GM12872 (cell line): ENCODE results near the gene SNRPA1.

Source experiments
- TF ChIP-seq, protein P1 (sequence below): IDR thresholded peaks from 3 replicates; pipeline ENCODE4 v1.5.1; 2011; ENCODE audit warnings: low read depth, mild to moderate bottlenecking, low read length, moderate library complexity; ENCODE audit not compliant: insufficient read depth

Gene SNRPA1

DNA sequence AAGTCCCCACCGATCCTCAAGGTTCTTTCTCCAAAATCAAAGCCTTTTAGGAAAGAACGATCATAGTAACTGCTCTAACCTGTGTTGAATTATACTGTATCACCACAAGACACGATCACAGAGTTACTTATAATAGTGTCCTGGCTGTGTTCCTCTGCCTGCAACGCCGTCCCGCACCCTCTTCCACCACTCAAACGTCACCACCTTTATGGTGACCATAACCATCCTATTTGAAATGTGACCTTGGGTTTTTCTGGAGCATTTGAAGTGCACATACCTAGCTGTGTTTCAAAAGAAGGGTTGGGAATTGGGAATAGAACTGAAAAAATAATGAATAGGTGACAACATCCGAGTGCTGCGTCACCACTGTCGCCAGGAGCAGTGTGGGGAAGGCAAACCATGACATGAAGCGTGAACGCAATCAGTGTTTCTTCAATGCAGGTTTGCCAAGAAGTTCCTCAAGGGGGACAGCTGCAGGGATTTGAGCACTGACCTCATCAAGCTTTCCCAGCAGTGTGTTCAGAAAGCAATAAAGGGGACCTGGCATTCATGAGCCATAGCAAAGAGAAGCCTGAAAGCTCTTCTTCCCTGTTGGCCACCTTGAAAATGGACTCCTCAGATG lies 17.0 kb downstream of the SNRPA1 start:
- TF ChIP-seq, protein P1, sequence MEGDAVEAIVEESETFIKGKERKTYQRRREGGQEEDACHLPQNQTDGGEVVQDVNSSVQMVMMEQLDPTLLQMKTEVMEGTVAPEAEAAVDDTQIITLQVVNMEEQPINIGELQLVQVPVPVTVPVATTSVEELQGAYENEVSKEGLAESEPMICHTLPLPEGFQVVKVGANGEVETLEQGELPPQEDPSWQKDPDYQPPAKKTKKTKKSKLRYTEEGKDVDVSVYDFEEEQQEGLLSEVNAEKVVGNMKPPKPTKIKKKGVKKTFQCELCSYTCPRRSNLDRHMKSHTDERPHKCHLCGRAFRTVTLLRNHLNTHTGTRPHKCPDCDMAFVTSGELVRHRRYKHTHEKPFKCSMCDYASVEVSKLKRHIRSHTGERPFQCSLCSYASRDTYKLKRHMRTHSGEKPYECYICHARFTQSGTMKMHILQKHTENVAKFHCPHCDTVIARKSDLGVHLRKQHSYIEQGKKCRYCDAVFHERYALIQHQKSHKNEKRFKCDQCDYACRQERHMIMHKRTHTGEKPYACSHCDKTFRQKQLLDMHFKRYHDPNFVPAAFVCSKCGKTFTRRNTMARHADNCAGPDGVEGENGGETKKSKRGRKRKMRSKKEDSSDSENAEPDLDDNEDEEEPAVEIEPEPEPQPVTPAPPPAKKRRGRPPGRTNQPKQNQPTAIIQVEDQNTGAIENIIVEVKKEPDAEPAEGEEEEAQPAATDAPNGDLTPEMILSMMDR: no peak

DNA sequence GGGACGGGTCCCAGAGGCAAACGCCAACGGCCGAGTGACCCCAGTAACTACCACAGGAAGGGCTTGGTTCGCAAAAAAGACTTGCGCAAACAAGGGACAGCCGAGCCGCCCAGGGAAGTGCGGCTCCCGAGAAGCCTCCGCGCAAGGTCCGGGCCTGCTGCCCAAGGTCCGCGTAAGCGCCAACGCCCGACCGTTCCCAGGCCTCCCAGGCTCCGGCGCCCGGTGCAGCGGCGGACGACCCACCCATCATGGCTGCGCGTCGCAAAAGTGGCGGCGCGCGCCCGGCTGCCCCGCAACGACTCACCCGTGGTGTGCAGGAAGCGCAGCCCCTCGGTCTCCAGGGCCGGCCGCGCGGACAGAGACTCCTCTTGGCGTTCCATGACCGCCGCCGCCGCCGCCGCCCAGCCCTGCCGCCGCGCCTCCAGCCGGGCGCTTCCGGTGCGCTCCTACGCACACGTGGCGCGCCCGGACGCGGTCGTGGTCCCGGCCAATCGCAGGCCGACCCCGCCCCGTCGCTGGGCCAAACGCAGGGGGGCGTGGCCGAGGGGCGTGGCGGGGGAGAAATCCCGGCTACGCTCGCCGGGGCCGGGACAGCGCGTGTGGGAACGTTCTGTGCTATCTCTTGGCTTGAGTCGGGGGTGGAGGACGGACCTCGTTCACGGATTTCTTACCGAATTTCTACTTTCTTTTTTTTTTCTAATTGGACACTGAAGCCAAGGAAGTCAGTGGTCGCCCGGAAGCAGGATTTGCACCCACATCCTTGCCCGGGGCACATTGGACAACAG lies 17.8 kb downstream of the SNRPA1 start, which contains the start of gene SELENOS:
Gene SELENOS (minus strand): TSS at position 448 of the 785 bp plus-strand sequence. CDS start 68 bp downstream, at position 380.
- TF ChIP-seq, protein P1: no peak

DNA sequence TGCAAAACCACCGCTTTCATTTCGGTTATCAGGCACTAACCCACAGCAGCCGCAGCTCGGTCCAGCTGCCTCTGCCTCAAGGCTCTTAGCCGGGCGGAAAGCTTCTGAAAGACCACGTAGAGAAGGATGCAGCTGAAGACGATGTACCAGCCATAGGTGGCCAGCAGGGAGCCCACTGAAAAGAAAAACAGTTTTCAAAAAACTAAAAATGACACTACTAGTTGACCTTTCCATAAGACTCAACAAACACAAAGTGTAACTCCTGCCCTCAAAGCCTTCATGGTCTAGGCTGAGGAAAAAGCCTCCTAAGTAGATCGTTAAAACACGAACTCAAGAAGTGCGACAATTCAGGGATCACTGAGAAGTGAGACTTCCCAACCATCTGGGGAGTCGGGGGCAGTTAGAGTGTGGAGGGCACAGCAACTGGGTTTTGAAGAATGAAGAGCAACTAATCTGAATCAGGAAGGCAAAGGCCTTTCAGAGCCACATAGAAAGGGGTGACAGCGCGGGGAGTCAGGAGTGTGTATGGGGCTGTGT lies 18.5 kb downstream of the SNRPA1 start:
- TF ChIP-seq, protein P1: peak; percentile 63

DNA sequence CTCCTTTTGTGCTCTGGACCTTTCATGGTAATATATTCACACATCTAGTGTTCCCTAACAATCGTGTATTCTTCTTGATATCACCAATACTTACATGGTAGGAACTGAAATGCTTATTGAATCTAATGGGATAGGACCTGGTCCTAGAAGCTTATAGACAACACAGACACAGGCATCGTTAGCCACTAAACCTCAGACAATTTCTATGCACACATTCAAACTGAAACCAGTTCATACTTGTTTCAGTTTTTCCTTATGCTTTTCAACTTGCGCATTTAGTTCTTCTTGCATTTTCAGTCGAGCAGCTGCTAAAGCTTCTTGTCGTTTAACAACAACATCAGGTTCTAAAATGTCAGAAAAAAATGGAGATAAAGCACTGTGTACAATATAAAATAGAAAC lies 20.0 kb downstream of the SNRPA1 start:
- TF ChIP-seq, protein P1: no peak

DNA sequence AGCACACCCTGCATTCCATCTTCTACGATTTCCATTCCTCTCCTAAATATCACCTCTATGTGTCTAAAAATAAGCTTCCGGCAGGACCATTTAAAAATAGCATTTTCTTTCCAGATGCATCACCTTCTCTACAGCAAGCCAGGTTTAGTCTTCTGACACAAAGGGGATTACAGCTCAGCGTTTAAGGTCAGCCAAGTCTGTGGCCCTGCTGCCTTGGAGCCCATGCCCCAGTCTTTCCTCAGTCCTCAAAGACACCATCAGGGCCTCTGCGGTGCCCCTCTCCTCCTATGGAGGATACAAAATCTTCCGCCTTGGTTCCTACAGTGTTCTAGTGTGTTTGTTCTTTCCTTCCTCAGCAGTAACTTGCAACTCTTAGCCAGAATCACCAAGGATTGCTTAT lies 21.5 kb downstream of the SNRPA1 start:
- TF ChIP-seq, protein P1: no peak

DNA sequence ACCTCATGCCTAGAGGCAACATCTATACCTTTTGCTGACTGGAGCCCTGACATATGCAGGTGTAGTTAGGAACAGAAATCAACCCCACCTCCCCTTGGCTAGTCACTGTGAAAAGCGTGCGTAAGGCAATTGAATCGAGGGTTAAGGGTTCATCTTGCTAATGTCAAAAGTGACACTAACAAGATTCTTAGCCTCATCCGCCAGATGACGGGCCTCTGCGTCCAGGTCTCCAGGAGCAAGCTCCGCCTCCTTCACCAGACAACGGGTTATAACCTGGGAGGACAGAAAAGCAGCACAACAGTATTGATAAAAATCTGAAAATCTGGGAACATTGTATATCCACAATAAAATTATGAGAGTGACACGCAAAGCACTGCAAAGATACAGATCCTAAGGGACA lies 22.5 kb downstream of the SNRPA1 start:
- TF ChIP-seq, protein P1: no peak

DNA sequence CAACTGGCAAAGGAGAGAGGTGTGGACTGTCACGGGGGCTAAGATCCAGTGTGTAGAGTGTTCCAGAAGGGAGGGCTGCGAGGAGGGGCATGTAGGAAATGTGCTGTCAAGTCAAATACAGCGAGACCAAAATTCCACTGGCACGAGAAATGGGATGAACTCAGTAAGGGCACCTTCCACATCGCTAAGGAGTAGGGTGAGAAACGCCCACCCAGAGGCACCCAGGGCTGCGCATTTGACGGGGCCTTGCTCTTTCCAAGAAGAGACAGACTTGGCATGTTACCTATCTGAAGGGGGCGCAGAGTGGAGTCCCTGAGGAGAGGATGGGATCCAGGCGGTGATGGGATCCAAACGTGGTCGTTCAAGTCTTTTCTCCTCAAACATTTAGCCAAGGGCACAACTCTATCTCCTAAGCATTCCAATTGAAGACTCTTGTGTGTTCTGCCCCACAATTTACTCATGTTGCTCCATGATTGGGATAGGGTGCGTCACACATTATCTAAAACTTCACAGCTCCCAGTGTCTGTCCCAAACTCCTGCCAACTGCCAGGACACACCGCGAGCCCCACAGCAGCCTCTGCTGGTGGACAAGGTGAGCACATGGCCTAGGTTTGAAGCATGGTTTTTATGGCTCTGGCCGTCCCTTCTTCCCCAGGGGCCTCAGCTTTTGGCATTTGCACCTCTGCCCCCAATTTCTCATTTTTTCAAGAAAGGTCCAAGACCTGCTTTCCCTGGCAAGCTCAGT lies 25.4 kb downstream of the SNRPA1 start:
- TF ChIP-seq, protein P1: peak; percentile 58
